ENCODE measurements around the gene IER5L.
A peak's percentile ranks its signal among the peaks of the same experiment; 100 is the strongest.

IER5L gene

GRCh38 chr9:129160712-129161533 lies 17.1 kb downstream of the IER5L start (continued):
- TF ChIP-seq ZNF660 (tag by site-specific recombination; IDR thresholded peaks at IDR 0.05) (no peak), ZEB2 (tag by site-specific recombination; IDR thresholded peaks at IDR 0.05) (no peak), ZNF112 (tag by site-specific recombination; IDR thresholded peaks at IDR 0.05) (peak; percentile 99), ZNF624 (tag by site-specific recombination; IDR thresholded peaks at IDR 0.05) (no peak), SP7 (tag by site-specific recombination; IDR thresholded peaks at IDR 0.05) (no peak), ZSCAN30 (tag by site-specific recombination; IDR thresholded peaks at IDR 0.05) (no peak), ZFP3 (tag by site-specific recombination; IDR thresholded peaks at IDR 0.05; ENCODE audit: low read depth) (no peak), ZNF521 (tag by site-specific recombination; IDR thresholded peaks at IDR 0.05) (no peak), SCRT2 (tag by site-specific recombination; IDR thresholded peaks at IDR 0.05) (no peak)
- TF ChIP-seq, protein P1, sequence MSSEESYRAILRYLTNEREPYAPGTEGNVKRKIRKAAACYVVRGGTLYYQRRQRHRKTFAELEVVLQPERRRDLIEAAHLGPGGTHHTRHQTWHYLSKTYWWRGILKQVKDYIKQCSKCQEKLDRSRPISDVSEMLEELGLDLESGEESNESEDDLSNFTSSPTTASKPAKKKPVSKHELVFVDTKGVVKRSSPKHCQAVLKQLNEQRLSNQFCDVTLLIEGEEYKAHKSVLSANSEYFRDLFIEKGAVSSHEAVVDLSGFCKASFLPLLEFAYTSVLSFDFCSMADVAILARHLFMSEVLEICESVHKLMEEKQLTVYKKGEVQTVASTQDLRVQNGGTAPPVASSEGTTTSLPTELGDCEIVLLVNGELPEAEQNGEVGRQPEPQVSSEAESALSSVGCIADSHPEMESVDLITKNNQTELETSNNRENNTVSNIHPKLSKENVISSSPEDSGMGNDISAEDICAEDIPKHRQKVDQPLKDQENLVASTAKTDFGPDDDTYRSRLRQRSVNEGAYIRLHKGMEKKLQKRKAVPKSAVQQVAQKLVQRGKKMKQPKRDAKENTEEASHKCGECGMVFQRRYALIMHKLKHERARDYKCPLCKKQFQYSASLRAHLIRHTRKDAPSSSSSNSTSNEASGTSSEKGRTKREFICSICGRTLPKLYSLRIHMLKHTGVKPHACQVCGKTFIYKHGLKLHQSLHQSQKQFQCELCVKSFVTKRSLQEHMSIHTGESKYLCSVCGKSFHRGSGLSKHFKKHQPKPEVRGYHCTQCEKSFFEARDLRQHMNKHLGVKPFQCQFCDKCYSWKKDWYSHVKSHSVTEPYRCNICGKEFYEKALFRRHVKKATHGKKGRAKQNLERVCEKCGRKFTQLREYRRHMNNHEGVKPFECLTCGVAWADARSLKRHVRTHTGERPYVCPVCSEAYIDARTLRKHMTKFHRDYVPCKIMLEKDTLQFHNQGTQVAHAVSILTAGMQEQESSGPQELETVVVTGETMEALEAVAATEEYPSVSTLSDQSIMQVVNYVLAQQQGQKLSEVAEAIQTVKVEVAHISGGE (tag by site-specific recombination; conservative IDR thresholded peaks at IDR 0.05; ENCODE audit: low read depth), result no peak
- TF ChIP-seq, protein P2, sequence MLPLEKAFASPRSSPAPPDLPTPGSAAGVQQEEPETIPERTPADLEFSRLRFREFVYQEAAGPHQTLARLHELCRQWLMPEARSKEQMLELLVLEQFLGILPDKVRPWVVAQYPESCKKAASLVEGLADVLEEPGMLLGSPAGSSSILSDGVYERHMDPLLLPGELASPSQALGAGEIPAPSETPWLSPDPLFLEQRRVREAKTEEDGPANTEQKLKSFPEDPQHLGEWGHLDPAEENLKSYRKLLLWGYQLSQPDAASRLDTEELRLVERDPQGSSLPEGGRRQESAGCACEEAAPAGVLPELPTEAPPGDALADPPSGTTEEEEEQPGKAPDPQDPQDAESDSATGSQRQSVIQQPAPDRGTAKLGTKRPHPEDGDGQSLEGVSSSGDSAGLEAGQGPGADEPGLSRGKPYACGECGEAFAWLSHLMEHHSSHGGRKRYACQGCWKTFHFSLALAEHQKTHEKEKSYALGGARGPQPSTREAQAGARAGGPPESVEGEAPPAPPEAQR (tag by site-specific recombination; IDR thresholded peaks at IDR 0.05), result no peak
- TF ChIP-seq, protein P3, sequence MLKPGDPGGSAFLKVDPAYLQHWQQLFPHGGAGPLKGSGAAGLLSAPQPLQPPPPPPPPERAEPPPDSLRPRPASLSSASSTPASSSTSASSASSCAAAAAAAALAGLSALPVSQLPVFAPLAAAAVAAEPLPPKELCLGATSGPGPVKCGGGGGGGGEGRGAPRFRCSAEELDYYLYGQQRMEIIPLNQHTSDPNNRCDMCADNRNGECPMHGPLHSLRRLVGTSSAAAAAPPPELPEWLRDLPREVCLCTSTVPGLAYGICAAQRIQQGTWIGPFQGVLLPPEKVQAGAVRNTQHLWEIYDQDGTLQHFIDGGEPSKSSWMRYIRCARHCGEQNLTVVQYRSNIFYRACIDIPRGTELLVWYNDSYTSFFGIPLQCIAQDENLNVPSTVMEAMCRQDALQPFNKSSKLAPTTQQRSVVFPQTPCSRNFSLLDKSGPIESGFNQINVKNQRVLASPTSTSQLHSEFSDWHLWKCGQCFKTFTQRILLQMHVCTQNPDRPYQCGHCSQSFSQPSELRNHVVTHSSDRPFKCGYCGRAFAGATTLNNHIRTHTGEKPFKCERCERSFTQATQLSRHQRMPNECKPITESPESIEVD (tag by site-specific recombination; IDR thresholded peaks at IDR 0.05), result no peak

GRCh38 chr9:129156163-129156562 lies 21.9 kb downstream of the IER5L start:
- ChIA-PET POLR2A (interaction anchor here (0.6 kb wide), 1 partner anchor 458 kb away, joined by 3 read pairs; no protein-coding TSS in a partner anchor), CTCF (interaction anchor here (1.0 to 7.3 kb wide), 2 partner anchors 13 to 18 kb away, joined by 4 to 61 read pairs; no protein-coding TSS in a partner anchor)
- TF ChIP-seq, protein P4, sequence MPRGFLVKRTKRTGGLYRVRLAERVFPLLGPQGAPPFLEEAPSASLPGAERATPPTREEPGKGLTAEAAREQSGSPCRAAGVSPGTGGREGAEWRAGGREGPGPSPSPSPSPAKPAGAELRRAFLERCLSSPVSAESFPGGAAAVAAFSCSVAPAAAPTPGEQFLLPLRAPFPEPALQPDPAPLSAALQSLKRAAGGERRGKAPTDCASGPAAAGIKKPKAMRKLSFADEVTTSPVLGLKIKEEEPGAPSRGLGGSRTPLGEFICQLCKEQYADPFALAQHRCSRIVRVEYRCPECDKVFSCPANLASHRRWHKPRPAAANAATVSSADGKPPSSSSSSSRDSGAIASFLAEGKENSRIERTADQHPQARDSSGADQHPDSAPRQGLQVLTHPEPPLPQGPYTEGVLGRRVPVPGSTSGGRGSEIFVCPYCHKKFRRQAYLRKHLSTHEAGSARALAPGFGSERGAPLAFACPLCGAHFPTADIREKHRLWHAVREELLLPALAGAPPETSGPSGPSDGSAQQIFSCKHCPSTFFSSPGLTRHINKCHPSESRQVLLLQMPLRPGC (tag by site-specific recombination; IDR thresholded peaks at IDR 0.05), result no peak
- TF ChIP-seq ZNF629 (tag by site-specific recombination; IDR thresholded peaks at IDR 0.05) (no peak), ZNF138 (tag by site-specific recombination; IDR thresholded peaks at IDR 0.05; ENCODE audit: borderline replicate concordance) (no peak), PRDM4 (tag by site-specific recombination; IDR thresholded peaks at IDR 0.05) (no peak), ZNF785 (tag by site-specific recombination; IDR thresholded peaks at IDR 0.05) (no peak), ZNF707 (tag by site-specific recombination; IDR thresholded peaks at IDR 0.05) (no peak), ZXDB (tag by site-specific recombination; IDR thresholded peaks at IDR 0.05) (no peak), ZNF174 (tag by site-specific recombination; IDR thresholded peaks at IDR 0.05) (no peak)
- TF ChIP-seq, protein P5, sequence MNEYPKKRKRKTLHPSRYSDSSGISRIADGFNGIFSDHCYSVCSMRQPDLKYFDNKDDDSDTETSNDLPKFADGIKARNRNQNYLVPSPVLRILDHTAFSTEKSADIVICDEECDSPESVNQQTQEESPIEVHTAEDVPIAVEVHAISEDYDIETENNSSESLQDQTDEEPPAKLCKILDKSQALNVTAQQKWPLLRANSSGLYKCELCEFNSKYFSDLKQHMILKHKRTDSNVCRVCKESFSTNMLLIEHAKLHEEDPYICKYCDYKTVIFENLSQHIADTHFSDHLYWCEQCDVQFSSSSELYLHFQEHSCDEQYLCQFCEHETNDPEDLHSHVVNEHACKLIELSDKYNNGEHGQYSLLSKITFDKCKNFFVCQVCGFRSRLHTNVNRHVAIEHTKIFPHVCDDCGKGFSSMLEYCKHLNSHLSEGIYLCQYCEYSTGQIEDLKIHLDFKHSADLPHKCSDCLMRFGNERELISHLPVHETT (tag by site-specific recombination; IDR thresholded peaks at IDR 0.05), result no peak
- TF ChIP-seq, protein P6, sequence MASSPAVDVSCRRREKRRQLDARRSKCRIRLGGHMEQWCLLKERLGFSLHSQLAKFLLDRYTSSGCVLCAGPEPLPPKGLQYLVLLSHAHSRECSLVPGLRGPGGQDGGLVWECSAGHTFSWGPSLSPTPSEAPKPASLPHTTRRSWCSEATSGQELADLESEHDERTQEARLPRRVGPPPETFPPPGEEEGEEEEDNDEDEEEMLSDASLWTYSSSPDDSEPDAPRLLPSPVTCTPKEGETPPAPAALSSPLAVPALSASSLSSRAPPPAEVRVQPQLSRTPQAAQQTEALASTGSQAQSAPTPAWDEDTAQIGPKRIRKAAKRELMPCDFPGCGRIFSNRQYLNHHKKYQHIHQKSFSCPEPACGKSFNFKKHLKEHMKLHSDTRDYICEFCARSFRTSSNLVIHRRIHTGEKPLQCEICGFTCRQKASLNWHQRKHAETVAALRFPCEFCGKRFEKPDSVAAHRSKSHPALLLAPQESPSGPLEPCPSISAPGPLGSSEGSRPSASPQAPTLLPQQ (tag by site-specific recombination; IDR thresholded peaks at IDR 0.05), result no peak

More at GRCh38 chr9:129156163-129156562, 21.9 kb downstream of the IER5L start:
- Histone ChIP-seq H3K27ac (ENCODE audit: extremely low read depth, low read depth, low read length) (no peak overlapping the region), H3K9me3 (ENCODE audit: control insufficient read depth, insufficient read depth, low read depth, low read length) (no peaks in the 10 kb centered on the region), H3K4me3 (ENCODE audit: low read depth, low read length) (no peak overlapping the region), H3K4me1 (ENCODE audit: control insufficient read depth, insufficient read depth, low read length) (no peaks in the 10 kb centered on the region), H3K36me3 (ENCODE audit: control insufficient read depth in 2 of 2, insufficient read depth in 1 of 2, low read length in 2 of 2) (peaks cover 0 to 7% of the 10 kb centered on the region in 2 experiments; a peak in 1 of 3 replicates)
